T follicular helper cell (primary cell): Measurements from ENCODE around the gene FAM186B.

ENCODE experiments used
- DNase-seq: peaks from one replicate; pipeline ENCODE4 v3.0.0-alpha.2; 2020; ENCODE audit warnings: low read depth

The FAM186B gene

DNA sequence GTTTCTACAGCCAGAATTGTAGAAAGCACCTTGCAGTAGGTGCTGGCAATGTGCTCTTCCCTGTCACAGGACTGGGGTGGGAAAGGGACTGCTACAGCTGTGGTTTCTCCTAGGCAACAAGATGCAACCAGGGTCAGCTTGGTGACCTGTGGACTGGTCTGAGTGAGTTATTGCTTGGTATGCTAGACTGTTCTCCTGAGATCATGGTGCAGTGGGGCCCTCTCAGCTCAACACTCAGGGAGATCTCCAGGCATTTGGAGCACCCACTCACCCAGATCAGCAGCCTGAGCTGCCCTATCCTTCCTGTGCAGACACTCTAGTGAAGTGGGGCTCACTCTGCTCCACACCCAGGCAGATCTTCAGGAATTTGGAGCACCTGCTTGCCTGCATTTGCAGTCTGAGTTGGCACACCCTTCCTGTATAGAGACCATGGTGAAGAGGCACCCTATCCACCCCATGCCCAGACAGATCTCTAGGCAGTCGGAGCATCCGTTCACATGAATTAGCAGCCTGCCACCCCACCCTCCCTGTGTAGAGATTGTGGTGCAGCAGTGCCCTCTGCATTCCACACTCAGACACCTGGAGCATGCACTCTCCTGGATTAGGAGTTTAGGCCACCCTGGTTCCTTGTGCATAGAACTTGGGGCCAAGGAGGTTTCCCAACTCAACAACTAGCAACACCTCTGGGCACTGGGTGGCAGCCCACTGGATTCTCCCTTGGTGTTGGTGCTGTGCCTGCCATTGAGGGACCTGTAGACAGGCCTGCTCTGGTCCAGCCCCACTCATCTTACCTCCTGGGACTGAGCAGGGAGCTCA lies 3.8 kb upstream of the FAM186B start:
- no peak for DNase-seq

- no peak for DNase-seq
Observed at GRCh38 chr12:49604856-49605255, 583 bp downstream of the FAM186B start.

DNA sequence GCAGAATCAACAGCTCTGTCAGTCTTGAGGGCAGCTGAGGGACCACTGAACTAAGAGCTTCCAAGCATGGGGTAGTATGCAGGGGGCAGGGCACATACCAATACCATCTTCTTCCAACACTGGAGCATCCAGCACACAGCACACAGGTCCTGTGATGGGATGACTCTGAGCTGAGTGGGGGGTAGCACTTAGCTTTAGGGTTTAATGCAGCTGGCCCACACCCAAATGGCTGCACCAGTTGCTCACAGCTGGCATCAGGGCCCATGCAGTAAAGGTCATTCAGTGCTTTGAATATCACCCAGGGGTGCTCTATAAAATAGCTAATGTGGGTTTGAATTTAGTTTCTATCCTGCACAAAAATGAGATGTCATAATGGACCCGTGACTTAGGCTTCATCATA lies 1.7 kb downstream of the FAM186B start:
- DNase-seq: no peak

- DNase-seq: no peak
Observed at GRCh38 chr12:49599961-49600360, 5.5 kb downstream of the FAM186B start.

GRCh38 chr12:49598527-49598926 lies 6.9 kb downstream of the FAM186B start:
- DNase-seq: no peak

DNA sequence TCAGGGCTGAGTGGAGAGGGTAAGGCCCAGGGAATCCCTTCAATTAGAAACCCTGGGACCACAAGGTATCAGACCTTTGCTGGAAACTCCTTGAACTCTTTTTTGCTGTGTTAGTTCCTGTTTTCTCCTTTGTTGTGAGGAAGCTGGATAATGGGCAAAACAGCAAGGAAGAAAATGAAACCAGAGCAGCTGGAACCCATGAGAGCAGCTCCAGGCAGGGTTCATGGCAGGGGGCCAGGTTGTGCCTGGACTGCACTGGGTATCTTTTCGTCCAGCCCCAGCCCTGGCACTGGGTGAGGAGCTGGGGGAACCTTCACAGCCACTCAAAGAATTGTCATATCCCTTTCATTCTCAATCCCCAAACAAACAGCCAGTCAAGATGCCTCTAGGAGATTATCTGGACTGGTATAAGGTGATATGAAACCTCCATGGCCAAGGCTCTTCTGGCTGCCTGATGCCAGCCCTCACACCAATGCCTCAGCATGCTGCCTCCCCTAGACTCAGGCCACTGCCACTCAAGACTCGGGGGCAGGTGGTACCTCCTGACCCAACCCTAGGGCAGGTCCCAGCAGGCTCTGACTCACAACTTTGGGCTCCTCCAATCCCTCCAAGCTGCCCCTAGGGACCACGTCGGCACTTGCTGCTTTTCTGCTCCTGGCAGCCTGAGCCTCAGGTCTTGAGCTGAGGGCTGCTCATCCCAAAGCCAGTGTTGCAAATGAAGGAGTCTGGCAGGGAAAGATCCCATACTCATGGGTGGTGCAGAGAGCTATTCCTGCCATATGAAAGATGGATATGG lies 16.5 kb downstream of the FAM186B start:
- DNase-seq: no peak

DNA sequence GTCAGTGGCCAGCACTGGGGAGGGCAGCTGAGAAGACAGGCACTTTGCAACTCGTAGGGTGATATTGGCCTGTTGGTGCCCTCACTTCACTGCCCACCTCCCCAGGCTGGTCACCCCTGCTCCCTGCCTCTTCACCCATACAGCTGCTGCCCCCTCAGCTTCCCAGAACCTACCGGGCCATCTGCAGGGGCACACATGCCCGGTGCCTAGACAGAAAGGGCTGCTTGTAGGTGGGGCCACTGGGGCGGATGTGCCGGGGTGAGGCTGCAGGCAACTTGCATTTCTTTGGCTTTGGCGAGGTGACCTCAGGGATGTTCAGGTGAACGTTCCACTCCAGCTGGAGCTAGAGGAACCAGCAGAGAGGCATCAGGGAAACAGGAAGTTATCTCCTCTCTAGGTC lies 17.2 kb downstream of the FAM186B start:
- DNase-seq: no peak

GRCh38 chr12:49587174-49587908 lies 18.1 kb downstream of the FAM186B start:
- no peak for DNase-seq

- no peak for DNase-seq
Observed at GRCh38 chr12:49585477-49586459, 19.7 kb downstream of the FAM186B start.

- no peak for DNase-seq
Observed at GRCh38 chr12:49584591-49584990, 20.8 kb downstream of the FAM186B start.

DNA sequence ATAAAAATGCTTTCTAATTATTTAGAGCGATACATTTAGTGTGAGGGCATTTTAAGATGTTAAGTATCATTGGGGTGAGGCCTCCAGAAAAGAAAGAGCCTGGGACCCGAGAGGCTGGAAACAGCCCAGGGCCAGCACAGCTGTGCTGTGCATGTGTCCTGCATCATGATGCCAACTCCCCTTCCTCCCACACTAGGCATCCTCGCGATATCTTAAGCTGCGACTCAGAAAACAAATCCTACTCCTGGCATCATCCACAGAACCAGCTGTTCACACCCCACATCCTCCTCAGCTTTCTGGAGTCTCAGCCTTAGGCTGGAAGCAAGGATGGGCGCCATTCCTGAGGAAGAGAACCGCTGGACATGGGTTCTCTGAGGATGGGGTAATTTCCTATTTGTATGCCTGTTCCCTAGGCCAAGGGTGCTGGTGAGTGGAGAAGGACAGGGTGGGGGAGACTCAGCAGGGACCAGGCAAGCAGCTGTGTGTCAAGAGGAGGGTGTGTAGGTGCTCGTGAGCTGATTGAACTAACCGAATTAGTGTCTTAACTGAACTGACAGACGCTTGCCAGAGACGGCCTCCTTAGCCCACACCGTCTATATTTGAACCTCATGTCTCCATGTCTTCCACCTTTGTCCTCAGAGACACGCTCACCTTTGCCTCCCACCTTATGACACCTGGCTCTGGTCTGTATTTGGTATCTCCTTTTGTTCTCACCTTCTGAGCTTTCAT lies 21.9 kb downstream of the FAM186B start:
- no peak for DNase-seq

DNA sequence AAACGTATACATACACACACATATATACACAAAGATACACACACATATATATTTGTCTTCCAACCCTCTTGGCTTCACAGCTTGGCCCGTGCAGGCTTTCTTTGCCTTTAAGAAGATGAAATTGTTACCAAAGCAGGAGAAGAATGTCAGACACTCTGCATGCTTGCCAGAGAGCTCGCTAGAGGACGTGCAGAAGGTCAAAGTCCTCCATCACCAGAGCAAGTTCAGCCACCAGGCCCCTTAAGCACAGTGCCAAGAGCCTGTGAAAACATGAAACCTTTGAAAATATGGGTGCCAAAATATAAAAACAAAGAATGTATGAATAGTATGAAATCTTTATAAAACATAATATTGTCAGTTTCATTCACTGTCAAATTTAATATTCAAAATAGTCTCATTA lies 22.6 kb downstream of the FAM186B start:
- DNase-seq: no peak

DNA sequence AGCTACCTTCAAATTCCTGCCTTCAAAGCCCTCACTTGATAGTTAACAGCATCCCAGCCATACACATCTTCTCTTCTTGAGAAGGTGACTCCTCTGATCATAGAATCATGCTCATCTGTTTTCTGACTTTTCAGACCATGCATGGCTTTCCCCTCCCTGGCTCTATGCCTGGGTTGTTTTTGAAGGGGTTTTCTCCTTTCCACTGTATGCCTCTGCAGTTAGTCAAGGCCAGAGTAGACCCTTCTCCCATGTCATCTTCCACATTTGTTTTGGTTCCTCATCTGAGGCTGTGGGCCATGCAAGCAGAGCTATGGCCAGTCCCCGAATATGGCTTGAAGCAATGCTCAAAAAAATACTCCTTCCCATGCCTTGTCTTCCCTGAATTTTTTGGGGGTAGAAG lies 23.2 kb downstream of the FAM186B start:
- no peak for DNase-seq

- peak; percentile 43 for DNase-seq
Observed at GRCh38 chr12:49580572-49581535, 24.6 kb downstream of the FAM186B start.

DNA sequence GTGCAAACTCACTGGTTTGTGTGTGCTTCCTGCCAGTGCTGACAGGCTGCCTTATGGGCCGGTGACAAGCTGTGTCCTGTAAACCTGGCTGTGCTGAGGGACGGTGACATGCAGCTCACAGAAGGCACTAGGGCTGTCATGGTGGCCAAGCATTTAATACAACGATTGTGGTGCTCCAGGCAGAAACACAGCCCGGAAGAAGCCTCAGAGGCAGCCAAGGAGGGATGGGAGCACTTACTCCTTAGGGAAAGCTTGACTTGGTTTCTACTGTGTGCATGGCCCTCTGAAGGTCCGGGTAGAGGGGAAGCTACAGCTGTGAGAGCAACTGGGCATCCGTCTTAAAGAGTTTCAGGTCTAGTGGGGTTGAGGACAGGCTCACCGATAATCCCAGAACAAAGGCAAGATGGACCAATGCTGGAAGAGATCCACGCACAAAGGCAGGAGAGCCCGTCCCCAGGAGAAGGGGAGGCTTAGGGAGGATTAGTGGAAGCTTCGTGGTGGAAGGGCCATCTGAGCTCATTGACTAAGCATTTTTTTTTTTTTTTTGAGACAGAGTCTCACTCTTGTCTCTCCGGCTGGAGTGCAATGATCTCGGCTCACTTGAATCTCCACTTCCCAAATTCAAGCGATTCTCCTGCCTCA lies 26.8 kb downstream of the FAM186B start:
- no peak for DNase-seq

DNA sequence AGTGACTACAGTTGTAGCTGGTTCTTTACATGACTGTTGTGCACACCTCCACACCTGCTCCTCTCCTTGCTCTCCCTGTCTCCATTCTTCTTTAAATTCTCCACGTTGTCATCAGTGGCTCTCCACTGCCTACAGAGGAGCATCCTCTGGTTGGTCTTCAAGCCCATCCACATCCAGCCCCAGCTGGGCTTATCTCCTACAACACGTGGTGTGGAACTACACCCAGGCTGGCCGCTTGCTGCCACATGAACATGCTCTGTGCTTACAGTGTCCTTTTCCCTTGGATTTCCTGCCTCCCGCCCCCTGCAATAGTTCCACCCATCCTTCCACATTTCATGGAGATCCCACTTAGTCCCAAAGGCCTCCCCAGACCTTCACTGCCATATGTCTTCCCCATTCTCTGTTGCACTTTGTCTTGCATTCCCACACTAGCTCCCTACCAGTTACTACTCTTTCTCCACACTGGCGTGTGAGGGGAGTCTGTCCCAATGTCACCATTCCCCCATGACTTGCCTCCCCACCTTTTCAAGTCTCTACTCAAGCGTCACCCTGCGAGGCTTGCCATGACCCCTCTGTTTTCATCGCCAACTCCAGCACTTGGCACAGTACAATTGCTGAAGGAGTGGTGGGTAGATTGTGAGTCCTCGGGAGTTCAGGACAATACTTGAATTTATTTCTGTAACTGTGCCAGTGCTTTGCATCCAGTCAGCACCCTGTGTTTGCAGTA lies 27.7 kb downstream of the FAM186B start:
- no peak for DNase-seq

- DNase-seq: no peak
Observed at GRCh38 chr12:49568442-49569162, 36.8 kb downstream of the FAM186B start.
